ENCODE measurements around the gene TGFBR1.
"Not testable (repeated sequence)": the region's sequence is repeated elsewhere in the genome, so short reads cannot be mapped to it uniquely, and the experiment has no call there.

Gene TGFBR1

GRCh38 chr9:99096409-99096808, 8.5 kb upstream of the TGFBR1 start:
- DNase-seq (ENCODE audit: low read depth) = no peak
- no peak overlapping the region for H3K4me3 ChIP-seq (ENCODE audit: low read length)
- no peak for TF ChIP-seq CTCF (conservative IDR thresholded peaks at IDR 0.05; ENCODE audit: low read depth, low read length)

- DNase-seq (ENCODE audit: low read depth); H3K4me3 ChIP-seq (ENCODE audit: low read length): not testable (repeated sequence)
Measured at GRCh38 chr9:99099806-99100585, 4.9 kb upstream of the TGFBR1 start.

- DNase-seq (ENCODE audit: low read depth) = no peak
- TF ChIP-seq CTCF (conservative IDR thresholded peaks at IDR 0.05; ENCODE audit: low read depth, low read length) = no peak
- H3K4me3 ChIP-seq (ENCODE audit: low read length) = no peak overlapping the region
Measured at GRCh38 chr9:99101271-99101670, 3.6 kb upstream of the TGFBR1 start.

- no peak overlapping the region for H3K4me3 ChIP-seq (ENCODE audit: low read length)
- DNase-seq (ENCODE audit: low read depth) = no peak
- TF ChIP-seq CTCF (conservative IDR thresholded peaks at IDR 0.05; ENCODE audit: low read depth, low read length) = no peak
Measured at GRCh38 chr9:99101812-99102211, 3.1 kb upstream of the TGFBR1 start.

GRCh38 chr9:99103054-99103895, 1.6 kb upstream of the TGFBR1 start:
- TF ChIP-seq CTCF (conservative IDR thresholded peaks at IDR 0.05; ENCODE audit: low read depth, low read length) = no peak
- no peak overlapping the region for H3K4me3 ChIP-seq (ENCODE audit: low read length)
- DNase-seq (ENCODE audit: low read depth) = no peak

GRCh38 chr9:99103901-99104458, 933 bp upstream of the TGFBR1 start:
- peak overlapping the region; percentile 51 for H3K4me3 ChIP-seq (ENCODE audit: low read length)
- no peak for DNase-seq (ENCODE audit: low read depth)
- no peak for TF ChIP-seq CTCF (conservative IDR thresholded peaks at IDR 0.05; ENCODE audit: low read depth, low read length)

- no peak for TF ChIP-seq CTCF (conservative IDR thresholded peaks at IDR 0.05; ENCODE audit: low read depth, low read length)
- DNase-seq (ENCODE audit: low read depth) = no peak
- H3K4me3 ChIP-seq (ENCODE audit: low read length) = peak overlapping the region; percentile 75
Measured at GRCh38 chr9:99105152-99106043, 485 bp downstream of the TGFBR1 start.
